SH-SY5Y (cell line): ENCODE measurements around the gene H1-8.

Source experiments
- GATA2 ChIP-seq: IDR thresholded peaks from 2 replicates; pipeline ENCODE4 v1.6.1; 2011; ENCODE audit warnings: mild to moderate bottlenecking, low read depth, low read length
- GATA3 ChIP-seq: IDR thresholded peaks from 2 replicates; pipeline ENCODE4 v1.6.1; 2011; ENCODE audit warnings: low read depth, mild to moderate bottlenecking, low read length, moderate library complexity

H1-8 gene

DNA sequence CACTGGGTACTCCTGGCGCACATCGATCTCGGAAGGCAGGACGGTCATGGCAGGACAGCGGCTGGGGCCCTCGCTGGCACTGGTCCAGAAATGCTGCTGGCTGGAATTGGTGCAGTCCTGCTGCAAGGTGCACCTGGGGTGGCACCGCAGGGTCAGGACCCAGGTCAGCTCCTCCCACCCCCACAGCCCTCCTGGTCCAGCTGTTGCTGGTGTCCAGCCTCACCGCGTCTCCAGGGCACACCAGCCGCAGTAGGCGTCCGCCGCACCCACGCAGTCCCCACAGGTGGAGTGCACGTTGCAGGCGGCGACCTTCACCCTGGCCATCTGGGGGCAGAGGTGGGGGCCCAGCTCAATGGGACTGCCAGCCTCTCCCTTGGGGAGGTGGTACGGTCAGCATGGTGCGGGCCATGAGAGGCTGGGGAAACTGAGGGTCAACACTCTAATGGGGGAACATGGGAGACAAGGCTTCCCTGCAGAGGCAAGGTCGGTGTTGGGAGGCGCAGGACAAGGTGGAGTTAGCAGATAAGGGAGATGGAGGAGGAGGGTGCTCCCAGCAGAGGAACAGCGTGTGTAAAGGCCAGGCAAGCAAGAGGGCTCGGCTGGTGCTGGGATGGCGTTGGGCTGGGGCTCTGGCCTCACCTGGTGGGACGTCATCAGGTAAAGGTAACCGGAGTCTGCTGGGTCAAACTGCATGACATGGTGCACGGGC, 43.1 kb downstream of the H1-8 start:
- TF ChIP-seq GATA3 (no peak), GATA2 (no peak)

DNA sequence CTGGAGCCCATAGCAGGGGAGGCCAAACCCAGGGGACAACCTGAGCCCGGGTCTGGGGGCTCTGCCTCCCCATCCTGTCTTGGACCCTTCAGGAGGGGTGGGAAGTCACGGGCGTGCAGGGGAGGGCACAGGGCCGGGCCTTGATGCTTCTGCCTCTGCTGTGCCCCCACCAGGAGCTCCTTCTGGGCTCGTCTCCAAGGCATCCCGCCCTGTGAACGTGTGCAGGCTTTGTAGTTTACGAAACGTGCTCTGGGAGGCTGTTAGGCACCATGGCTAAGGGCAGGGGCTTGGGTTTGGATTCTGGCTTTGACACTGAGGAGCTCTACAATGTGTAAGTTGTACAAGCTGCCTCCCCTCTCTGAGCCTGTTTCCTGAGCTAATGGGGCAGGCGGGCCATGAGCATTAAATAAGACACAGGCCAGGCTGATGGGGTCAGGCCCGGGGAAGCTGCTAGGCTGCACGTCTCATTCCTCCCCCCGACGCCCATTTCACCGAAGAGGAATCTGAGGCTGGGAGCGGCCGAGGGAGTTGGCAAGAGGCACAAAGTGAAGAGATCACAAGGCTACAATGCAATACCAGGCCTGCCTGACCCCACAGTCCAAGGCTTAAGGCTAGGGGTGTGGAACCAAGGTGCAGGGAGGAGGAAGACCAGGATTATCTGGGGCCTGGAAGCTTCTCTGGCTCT, 43.9 kb downstream of the H1-8 start:
- TF ChIP-seq GATA3 (no peak), GATA2 (no peak)

DNA sequence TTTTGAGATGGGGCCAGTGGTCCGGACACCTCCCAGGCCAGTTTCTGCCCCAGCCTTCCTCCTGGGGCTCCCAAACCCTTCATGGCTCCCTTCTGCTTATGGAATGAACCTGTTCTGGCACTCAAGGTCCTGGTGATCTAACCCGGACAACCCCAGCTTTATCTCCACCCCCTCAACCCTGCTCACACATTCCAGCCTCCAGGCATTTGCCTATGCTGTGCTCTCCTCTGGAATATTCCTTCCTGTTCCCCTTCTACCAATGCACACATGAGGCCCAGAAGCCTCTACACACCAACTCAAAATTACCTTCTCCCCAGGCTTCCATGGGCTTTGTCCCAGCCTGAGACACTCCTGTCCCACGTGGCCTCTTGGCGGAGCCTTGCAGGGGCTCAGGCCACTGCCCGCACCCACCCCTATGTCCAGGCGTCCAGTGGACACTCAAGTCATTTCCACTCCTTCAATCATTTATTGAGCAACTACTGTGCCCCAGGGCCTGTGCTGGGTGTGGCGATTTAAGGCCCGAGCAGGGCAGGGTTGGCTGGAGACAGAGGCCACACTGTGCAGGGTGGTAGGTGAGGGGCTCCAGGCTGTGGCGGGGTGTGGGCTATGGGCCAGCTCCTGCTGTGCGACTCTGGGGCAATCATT, 44.7 kb downstream of the H1-8 start:
- TF ChIP-seq GATA2 (no peak), GATA3 (no peak)

DNA sequence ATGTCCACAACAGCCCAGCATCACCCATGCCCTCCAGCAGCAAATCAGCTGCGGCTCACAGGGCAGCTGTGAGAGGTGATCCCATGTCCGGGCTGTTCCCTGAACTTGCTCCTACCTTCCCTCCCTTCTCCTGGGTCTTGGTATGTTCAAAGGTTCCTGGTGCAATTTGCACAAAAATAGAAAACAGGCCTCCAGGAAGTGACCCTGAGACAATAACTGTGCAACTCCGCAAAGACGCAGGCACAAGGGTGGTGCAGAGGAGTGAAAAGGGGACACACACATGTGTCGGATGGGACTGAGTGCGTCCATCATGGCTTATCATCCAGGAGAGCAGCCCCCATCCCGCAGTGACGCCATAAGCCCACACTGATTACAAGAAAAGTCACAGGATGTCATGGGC, 47.2 kb downstream of the H1-8 start:
- TF ChIP-seq GATA3 (no peak), GATA2 (no peak)

DNA sequence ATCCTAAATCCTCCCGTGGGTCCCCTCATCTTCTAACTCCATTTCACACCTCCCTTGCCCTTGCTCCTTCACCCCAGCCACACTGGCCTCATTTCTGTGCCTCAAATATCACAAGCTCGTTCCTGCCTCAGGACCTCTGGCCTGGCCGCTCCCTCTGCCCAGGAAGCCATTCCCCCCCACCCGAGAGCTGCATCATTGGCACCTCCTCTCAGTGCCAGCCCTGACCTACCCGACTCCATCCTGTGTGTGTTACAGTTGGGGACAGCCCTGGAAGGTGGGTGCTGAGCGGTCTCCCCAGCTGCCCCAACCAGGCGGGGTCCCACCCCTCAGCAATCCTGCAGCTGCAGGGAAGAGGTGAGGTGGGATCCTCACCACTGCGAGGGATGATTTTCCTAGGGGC, 49.0 kb downstream of the H1-8 start:
- TF ChIP-seq GATA3 (no peak), GATA2 (no peak)

DNA sequence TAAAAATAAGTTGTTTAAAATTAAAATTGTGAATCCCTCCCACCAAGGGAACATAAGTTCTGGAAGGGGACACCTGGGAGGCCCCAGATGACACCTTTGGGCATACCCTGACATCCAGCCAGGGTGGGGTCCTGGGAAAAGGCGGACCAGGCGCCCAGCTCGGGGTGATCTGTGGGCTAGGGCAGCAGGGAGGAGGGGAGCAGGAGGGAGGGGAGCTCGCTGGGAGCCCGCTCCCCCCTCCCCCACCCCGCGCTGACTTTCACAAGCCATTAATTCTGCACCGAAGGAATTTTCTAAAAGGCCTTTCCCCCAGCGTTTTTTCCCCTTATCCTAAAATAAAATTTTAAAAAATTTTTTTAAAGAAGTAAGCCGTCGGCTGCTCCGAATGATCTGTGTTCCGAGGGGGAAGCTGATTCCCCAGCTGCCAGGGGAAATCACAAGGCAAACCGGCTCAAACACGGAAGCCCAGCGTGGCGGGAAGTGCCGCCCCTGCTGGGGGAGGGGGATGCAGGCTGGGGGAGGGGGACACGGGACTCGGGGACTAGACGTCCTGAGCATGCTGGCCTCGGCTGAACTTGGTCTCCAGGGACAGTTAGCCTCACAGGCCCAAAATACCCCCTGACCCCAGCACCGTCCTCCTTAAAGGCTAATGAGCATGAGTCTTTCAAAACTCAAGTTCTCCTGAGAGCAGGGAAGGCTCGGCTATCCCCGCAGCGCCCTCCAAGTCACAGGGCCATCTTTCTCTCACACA, 49.6 kb downstream of the H1-8 start:
- TF ChIP-seq GATA2, result no peak
- TF ChIP-seq GATA3, result no peak

DNA sequence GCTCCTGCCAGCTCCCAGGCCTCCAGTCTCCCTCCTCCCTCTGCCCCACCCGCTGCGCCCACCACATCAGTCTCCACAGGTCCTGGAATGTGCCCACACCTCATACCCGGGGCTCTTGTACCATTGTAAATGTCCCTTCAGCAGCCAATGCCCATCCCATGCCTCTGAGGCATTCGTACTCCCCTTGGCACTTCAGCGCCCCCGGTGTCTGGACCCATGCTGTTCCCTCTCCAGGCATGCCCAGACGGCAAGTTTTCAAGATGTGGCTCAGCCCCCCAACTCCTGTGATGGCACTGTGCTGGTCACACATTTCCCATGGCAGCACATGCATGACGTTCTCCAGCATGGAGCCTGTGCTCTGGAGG, 50.2 kb downstream of the H1-8 start:
- TF ChIP-seq GATA3 (no peak), GATA2 (no peak)

DNA sequence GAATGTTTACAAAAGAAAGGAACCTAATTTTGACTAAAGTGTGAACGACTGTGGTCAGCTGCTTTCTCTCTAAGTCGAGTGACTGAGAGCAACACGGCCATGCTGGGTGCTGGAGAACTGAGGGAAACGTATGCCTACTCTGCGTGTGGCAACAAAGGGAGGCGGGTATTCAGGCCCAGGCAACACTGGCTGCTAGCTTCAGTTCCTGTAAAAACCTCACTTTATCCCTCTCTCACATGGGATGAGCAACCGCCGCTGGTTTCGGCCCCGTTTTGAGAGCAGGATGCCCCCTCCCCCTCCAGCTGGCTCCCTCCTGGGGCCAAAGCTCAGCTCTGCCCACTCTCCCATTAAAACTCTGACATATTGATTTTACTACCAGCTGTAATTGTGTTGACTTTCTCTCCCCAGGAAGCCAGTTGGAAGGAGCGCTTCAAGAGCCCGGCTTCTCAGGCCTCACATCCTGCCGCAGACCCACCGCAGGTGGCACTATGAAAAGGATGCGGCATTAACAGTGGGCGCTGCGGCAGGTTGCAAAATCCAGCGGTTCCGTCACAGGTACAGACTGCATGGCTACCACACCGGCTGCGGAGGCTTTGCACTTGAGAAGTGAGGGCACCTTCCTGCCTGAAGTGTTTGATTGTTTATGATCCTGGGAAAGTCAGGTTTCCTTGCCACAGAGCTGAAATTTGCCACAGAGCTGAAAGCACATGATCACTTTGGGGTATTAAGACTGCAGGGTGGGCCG, 50.8 kb downstream of the H1-8 start:
- TF ChIP-seq GATA2 (no peak), GATA3 (no peak)

DNA sequence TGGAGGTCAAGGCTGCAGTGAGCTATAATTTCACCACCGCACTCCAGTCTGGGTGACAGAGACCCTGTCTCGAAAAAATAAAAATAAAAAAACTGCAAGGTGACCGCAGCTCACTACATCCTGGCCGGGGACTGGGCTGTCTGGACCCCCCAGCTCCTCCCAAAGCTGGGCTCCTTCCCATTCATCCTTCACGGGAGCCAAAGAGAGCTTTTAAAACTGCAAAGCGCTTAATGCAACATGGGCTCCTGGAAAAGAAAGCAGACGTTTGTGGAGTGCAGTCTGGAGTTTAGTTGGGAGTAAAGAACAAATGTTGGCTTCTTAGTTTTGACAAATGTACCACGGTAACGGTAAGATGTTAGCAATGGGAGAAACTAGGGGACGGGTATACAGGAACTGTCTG, 51.4 kb downstream of the H1-8 start:
- TF ChIP-seq GATA2, result no peak
- no peak for TF ChIP-seq GATA3

DNA sequence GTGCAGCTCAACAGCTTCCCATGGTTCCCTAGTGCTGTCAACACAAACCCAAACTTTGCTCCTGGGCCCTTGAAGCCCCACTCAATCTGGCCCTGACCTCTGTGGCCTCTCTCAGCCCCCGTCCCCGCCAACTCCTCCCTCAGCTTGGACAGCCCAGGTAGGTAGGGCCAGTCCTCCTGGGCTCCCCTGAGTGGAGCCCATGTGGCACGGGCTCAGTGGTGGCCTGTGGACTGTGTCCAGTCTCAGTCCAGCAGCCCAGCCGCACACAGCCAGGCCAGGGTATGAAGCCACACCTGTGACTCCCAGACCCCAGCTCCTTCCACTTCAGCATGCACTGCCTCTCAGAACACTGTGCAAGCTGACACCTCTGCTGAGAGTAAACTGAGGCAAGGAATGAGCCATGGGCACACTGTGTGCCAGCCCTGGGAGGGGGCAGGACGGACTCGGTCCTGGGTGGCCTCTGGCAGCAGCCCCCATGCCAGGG, 52.0 kb downstream of the H1-8 start:
- TF ChIP-seq GATA3 (no peak), GATA2 (no peak)

DNA sequence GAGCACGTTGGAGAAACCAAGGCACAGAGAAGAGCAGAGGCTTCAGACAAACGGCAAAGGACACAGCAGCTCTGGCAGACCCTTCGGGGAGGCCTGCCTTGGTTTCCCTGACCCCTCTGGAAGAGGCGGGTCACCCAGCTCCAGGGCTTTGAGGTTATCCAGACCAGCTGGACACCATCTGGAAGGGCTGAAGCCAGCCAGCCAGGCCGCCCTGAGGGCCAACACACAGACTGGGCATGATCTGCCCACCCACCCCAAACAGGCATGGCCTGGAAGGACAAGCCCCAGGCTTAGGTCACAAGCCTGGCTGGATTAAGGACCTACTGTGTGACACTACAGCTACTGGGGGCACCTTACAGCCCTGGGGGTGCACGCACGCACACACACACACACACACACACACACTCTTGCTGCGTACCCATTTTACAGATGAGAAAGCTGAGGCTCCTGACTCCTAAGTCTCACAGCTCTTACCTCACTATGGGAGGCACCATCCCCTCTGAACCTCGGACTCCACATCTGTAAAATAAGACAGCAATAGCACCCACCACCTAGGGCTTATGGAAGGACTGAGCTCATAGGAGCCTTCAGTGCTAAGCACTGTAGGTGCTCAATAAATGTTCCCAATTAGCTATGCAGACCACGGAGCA, 52.7 kb downstream of the H1-8 start:
- TF ChIP-seq GATA2, result no peak
- no peak for TF ChIP-seq GATA3

DNA sequence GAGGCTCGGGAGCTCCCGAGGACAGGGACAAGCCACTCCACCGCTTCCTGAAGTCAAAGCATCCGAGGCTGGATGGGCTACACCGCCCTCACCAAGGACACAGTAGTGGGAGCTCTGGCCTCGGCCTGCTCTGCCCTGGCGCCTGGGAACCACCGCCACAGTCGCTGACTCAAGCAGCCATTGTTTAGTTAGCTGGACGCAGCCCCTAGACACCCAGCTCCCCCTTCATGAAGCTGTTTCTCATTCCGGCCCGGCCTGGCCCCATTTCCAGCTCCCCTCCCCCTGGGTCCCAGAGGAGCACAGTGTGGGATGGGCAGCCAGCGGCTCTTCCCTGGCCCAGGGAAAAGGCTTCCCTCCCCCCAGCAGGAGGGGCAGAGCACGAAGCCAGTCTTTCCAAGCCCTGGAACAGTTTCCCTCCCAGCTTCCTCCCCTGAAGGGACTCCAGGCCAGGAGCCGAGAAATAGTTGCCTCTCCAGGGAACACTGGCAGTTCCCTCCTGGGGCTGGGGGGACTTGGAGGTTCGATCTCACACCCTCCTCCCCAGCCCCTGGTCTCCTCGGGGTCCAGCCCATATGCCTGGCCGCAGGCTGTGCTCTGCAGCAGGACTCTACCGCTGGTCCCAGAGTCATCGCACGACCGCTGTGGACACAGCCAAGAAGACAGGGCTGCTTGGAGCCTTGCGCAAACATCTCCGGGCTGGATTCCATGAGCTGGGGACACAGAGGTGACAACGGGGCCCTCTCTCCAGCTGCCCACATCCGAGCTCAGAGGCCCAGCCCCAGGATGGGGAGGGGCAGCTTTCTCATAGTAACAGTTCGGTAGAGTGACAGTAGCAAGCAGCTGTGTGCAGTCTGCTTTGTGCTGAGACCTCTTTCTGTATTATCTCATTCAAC, 53.5 kb downstream of the H1-8 start:
- TF ChIP-seq GATA3 (no peak), GATA2 (no peak)
